HG03045 (cell line): ENCODE data around the gene ANKRD12.

Source experiments
- ATAC-seq: cut with Tn5 transposase; IDR thresholded peaks from one replicate; pipeline ENCODE4 v1.9.1; 2021; ENCODE audit warnings: mild to moderate bottlenecking, moderate library complexity; ENCODE audit not compliant: unreplicated experiment

ANKRD12 gene

DNA sequence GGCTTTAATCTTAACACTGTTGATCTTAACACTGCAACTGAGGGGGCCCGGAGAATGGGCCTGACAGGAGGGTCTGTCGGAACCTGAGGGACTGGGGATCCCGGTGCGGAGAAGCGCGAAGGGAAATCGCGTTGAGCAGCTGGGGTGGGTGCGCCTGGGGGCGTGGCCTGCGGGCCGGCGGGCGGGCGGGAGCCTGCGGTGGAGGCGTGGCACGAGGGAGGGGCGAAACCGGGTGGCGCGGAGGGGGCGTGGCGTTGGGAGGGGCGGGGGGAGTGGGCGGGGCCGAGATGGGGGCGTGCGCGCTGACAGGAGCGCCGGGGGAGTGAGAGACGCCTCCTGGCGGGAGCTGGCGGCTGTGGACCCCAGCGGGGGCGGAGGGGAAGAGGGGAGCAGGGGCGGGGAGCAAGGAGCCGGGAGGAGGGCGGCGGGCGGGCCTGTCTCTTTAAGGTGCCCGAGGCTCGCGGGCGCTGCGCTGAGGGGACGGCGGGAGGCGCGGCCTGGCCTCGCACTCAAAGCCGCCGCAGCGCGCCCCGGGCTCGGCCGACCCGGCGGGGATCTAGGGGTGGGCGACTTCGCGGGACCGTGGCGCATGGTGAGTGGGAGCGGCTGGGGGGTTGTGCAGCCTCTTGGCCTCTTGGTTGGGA is 197.9 kb downstream of the ANKRD12 start, which contains the start of gene TWSG1:
Gene TWSG1, plus strand, starts transcription at position 445 of the 644 bp plus-strand sequence. CDS start 2,457 bp downstream, outside the sequence.
- ATAC-seq: peak; percentile 83

DNA sequence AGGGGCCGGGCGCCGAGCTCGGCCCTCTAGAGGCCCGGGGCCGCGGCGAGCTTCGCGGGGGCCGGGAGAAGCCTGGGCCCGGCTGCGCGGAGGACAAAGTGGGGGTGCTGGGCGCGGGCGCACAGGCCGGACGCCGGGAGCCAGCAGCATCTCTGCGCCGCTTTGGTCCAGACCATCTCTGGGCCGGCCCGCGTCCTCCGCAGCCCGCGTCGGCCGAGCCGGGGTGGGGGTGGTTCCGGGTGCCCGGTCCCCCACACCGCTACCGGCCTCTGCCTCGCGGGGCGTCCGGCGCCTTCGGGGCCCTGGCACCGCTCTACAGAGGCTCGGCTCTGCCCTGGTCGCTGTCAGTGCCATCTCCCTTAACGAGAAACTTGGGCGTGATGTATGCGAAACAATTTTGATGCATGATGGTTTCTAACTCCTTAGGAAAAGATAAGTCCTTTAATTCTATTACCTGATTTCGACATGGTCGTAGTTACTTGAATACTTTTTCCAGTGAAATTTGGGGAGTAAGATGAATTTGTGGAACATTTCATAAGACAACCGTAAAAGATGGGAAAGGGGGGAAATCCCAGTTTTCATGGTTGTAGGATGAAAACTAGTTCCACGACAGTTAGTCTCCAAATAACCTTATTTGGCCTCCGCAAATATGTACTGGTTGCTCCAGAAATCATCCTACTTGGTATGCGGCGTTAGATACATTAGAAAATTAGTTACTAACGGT is 198.6 kb downstream of the ANKRD12 start:
- peak; percentile 44 for ATAC-seq
